Large intestine (tissue), 3 donors: ENCODE data around the gene MAX. TPM values are rescaled to one million over a fixed set of nuclear protein-coding genes. Genes with fewer than 3 reads are reported as not detected.

Experiments used
- DNase-seq, 2 donors: peaks; one replicate each; pipeline versions ENCODE4 v3.0.0 to v3.0.0-alpha.2; 2013
- H3K27ac ChIP-seq: one replicate; pipeline ENCODE4 v1.5.1; 2013; ENCODE audit warnings: low read length
- H3K27me3 ChIP-seq: 2 replicates; pipeline ENCODE4 v1.6.1; 2013; ENCODE audit warnings: low read length; ENCODE audit not compliant: control insufficient read depth, insufficient read depth
- H3K36me3 ChIP-seq: 2 replicates; pipeline ENCODE4 v1.6.1; 2013; ENCODE audit warnings: low read length; ENCODE audit not compliant: control insufficient read depth, insufficient read depth
- H3K4me1 ChIP-seq: one replicate; pipeline ENCODE4 v1.6.1; 2013; ENCODE audit warnings: low read length; ENCODE audit not compliant: control insufficient read depth, insufficient read depth
- H3K4me3 ChIP-seq: one replicate; pipeline ENCODE4 v1.5.1; 2013; ENCODE audit warnings: low read length
- H3K9me3 ChIP-seq: one replicate; pipeline ENCODE4 v1.6.1; 2013; ENCODE audit warnings: mild to moderate bottlenecking, low read depth, low read length, moderate library complexity; ENCODE audit not compliant: control insufficient read depth
- WGBS: methylation state at CpG from one replicate; pipeline ENCODE4 v1.1.5; 2013; ENCODE audit warnings: low lambda C conversion rate; ENCODE audit not compliant: insufficient coverage; 5-methylcytosine and 5-hydroxymethylcytosine counted together
- polyA plus RNA-seq: library from polyadenylated mRNA; unstranded; fragments of 120-200 nt; gene quantifications from one replicate; pipeline ENCODE4 v1.2.1, GENCODE V29; 2013

The MAX gene
- polyA plus RNA-seq, 1 donor: 113 TPM

GRCh38 chr14:65025818-65026217 lies 76.5 kb downstream of the MAX start:
- Histone ChIP-seq H3K27ac (peak overlapping the region; percentile 35), H3K4me1 (peaks cover 19% of the 10 kb centered on the region), H3K4me3 (no peak overlapping the region), H3K27me3 (no peaks in the 10 kb centered on the region), H3K36me3 (peaks cover 27% of the 10 kb centered on the region), H3K9me3 (no peaks in the 10 kb centered on the region)
- WGBS: 40% methylated on average over 1 of the region's 6 CpGs
- peak; percentile 33 to 70 for DNase-seq

Other genes with a start within 250 kb of the MAX start
- gene SPTB, start 222.6 kb downstream of the MAX start, polyA plus RNA-seq: 2.9 TPM
- 42.3 TPM for gene CHURC1, start 188.1 kb downstream of the MAX start, polyA plus RNA-seq
- 26.6 TPM for gene GPX2, start 159.8 kb downstream of the MAX start, polyA plus RNA-seq
- 22.8 TPM for gene RAB15, start 130.2 kb downstream of the MAX start, polyA plus RNA-seq
- gene FNTB, start 115.6 kb downstream of the MAX start, polyA plus RNA-seq: 26.2 TPM